Right cardiac atrium (tissue), 5 donors: ENCODE data around the gene AGK. TPM values are rescaled to one million over a fixed set of nuclear protein-coding genes. Genes with fewer than 3 reads are reported as not detected.
A peak's percentile ranks its signal among the peaks of the same experiment; 100 is the strongest.
"Not testable (repeated sequence)": the region's sequence is repeated elsewhere in the genome, so short reads cannot be mapped to it uniquely, and the experiment has no call there.

Experiments used
- ATAC-seq, 2 donors: fragments of 200-7000 bp; cut with Tn5 transposase; one replicate each; pipeline versions ENCODE4 v1.8.0 to v1.9.1; 2020; ENCODE audit warnings: moderate library complexity in 2 of 2, mild to moderate bottlenecking in 1 of 2
- DNase-seq, 3 donors: peaks; one replicate each; pipeline ENCODE4 v3.0.0-alpha.2; 2020
- H3K27ac ChIP-seq: one replicate; pipeline ENCODE4 v1.5.1; 2013; ENCODE audit warnings: mild to moderate bottlenecking, low read length, control low read depth, moderate library complexity
- H3K27me3 ChIP-seq: one replicate; pipeline ENCODE4 v1.6.1; 2013; ENCODE audit not compliant: control insufficient read depth, insufficient read depth
- H3K4me1 ChIP-seq: one replicate; pipeline ENCODE4 v1.6.1; 2013; ENCODE audit warnings: low read length; ENCODE audit not compliant: control insufficient read depth, insufficient read depth
- H3K4me3 ChIP-seq: one replicate; pipeline ENCODE4 v1.5.1; 2013; ENCODE audit warnings: low read length, control low read depth
- H3K9me3 ChIP-seq: one replicate; pipeline ENCODE4 v1.6.1; 2013; ENCODE audit warnings: low read length; ENCODE audit not compliant: control insufficient read depth
- WGBS: extraction: QIAGEN DNeasy Blood & Tissue Kit; methylation state at CpG from one replicate; pipeline ENCODE4 v1.1.7; 2013; 5-methylcytosine and 5-hydroxymethylcytosine counted together
- intact Hi-C, 4 donors: fragments of 100-400 bp; cut with DNase I; formaldehyde crosslinking; loops; one replicate each; pipeline versions ENCODE4 v1.11.0 to v1.14.0; 2022 to 2023
- polyA plus RNA-seq: library from polyadenylated mRNA; stranded (reverse); fragments of 200-250 nt; gene quantifications from one replicate; pipeline ENCODE4 v1.2.3, GENCODE V29; 2013
- total RNA-seq, 4 donors: library from RNA; stranded (reverse); fragmentation: NEBNext Ultra II Directional; extraction: Animal tissue kit (Norgen Biotek cat#: 25700); gene quantifications; one replicate each; pipeline ENCODE4 v1.2.1, GENCODE V29; 2021
- donor health status: healthy with polysubstance abuse.
- donor health status: DM: no; HTN: yes; CAD: no.
- donor health status: DM: no; HTN: no; CAD: no.
- donor health status: DM: no; HTN: yes; CAD: no; lungs with severe emphysema.
- donor health status: DM: yes; HTN: yes; CAD: no.

Gene AGK
- total and polyA plus RNA-seq, 5 donors, result 29.2 to 43.6 (median 34.3) TPM

GRCh38 chr7:141572175-141572574, 21.0 kb downstream of the AGK start:
- Histone ChIP-seq H3K4me3 (no peak overlapping the region), H3K9me3 (no peaks in the 10 kb centered on the region), H3K27me3 (no peaks in the 10 kb centered on the region), H3K4me1 (peaks cover 4% of the 10 kb centered on the region), H3K27ac (no peak overlapping the region)
- DNase-seq, result no peak
- intact Hi-C loops, result no loop called here
- ATAC-seq, result no peak

GRCh38 chr7:141573511-141573910, 22.3 kb downstream of the AGK start:
- H3K27ac ChIP-seq, result no peak overlapping the region
- intact Hi-C loops, result no loop called here

GRCh38 chr7:141575164-141575563, 24.0 kb downstream of the AGK start:
- DNase-seq (no peak), ATAC-seq (no peak)
- no peak overlapping the region for H3K27ac ChIP-seq
- no peaks in the 10 kb centered on the region for H3K27me3 ChIP-seq
- H3K4me1 ChIP-seq, result peaks cover 4% of the 10 kb centered on the region
- no peaks in the 10 kb centered on the region for H3K9me3 ChIP-seq
- intact Hi-C loops, result no loop called here
- WGBS, result 96% methylated on average over 1 of the region's 1 CpG
- no peak overlapping the region for H3K4me3 ChIP-seq

More at GRCh38 chr7:141573511-141573910, 22.3 kb downstream of the AGK start:
- WGBS, result 71% methylated on average over 6 of the region's 6 CpGs
- Histone ChIP-seq H3K4me1 (peaks cover 4% of the 10 kb centered on the region), H3K27me3 (no peaks in the 10 kb centered on the region), H3K9me3 (no peaks in the 10 kb centered on the region), H3K4me3 (no peak overlapping the region)
- no peak for DNase-seq
- peak; percentile 50 to 64 for ATAC-seq

- Histone ChIP-seq H3K4me3 (no peak overlapping the region), H3K4me1 (peaks cover 4% of the 10 kb centered on the region)
- ATAC-seq, result no peak
These were observed 24.6 kb downstream of the AGK start for GRCh38 chr7:141575654-141576448.

GRCh38 chr7:141577043-141577839, 26.0 kb downstream of the AGK start:
- Histone ChIP-seq H3K4me1 (peaks cover 4% of the 10 kb centered on the region), H3K9me3 (no peaks in the 10 kb centered on the region), H3K27me3 (no peaks in the 10 kb centered on the region), H3K4me3 (no peak overlapping the region), H3K27ac (no peak overlapping the region)
- DNase-seq (no peak), ATAC-seq (no peak)
- intact Hi-C loops, result no loop called here
- 98% methylated on average over 6 of the region's 6 CpGs for WGBS

More at GRCh38 chr7:141575654-141576448, 24.6 kb downstream of the AGK start:
- no peak for DNase-seq
- intact Hi-C loops, result no loop called here
- no peaks in the 10 kb centered on the region for H3K27me3 ChIP-seq
- WGBS, result 96% methylated on average over 2 of the region's 2 CpGs
- H3K9me3 ChIP-seq, result no peaks in the 10 kb centered on the region
- H3K27ac ChIP-seq, result no peak overlapping the region

GRCh38 chr7:141579953-141580352, 28.7 kb downstream of the AGK start:
- H3K9me3 ChIP-seq, DNase-seq, intact Hi-C loops, H3K4me3 ChIP-seq, H3K27me3 ChIP-seq, ATAC-seq, H3K4me1 ChIP-seq, H3K27ac ChIP-seq: not testable (repeated sequence)
- WGBS, result 82% methylated on average over 5 of the region's 5 CpGs

GRCh38 chr7:141582063-141582462, 30.9 kb downstream of the AGK start:
- intact Hi-C loops, H3K9me3 ChIP-seq, ATAC-seq, H3K27me3 ChIP-seq, H3K4me1 ChIP-seq, H3K4me3 ChIP-seq, H3K27ac ChIP-seq: not testable (repeated sequence)
- WGBS, result 75% methylated on average over 7 of the region's 7 CpGs
- DNase-seq, result peak in 2 of 3 donors; percentile 36 to 61

GRCh38 chr7:141584935-141585334, 33.7 kb downstream of the AGK start:
- Histone ChIP-seq H3K4me1 (peaks cover 1% of the 10 kb centered on the region), H3K4me3 (no peak overlapping the region), H3K9me3 (no peaks in the 10 kb centered on the region), H3K27ac (no peak overlapping the region), H3K27me3 (no peaks in the 10 kb centered on the region)
- WGBS, result 74% methylated on average over 3 of the region's 3 CpGs
- intact Hi-C loops, result no loop called here
- ATAC-seq (no peak), DNase-seq (no peak)

- intact Hi-C loops, result no loop called here
- WGBS, result 72% methylated on average over 6 of the region's 6 CpGs
- Histone ChIP-seq H3K4me1 (peaks cover 1% of the 10 kb centered on the region), H3K27me3 (no peaks in the 10 kb centered on the region), H3K9me3 (no peaks in the 10 kb centered on the region), H3K27ac (no peak overlapping the region), H3K4me3 (no peak overlapping the region)
- DNase-seq, result no peak
- no peak for ATAC-seq
These were observed 34.6 kb downstream of the AGK start for GRCh38 chr7:141585592-141586510.

GRCh38 chr7:141586878-141587277, 35.7 kb downstream of the AGK start:
- peaks cover 1% of the 10 kb centered on the region for H3K4me1 ChIP-seq
- H3K27ac ChIP-seq, result no peak overlapping the region
- no peaks in the 10 kb centered on the region for H3K9me3 ChIP-seq
- no peak for DNase-seq
- 91% methylated on average over 4 of the region's 4 CpGs for WGBS
- intact Hi-C loops, result no loop called here
- H3K27me3 ChIP-seq, result no peaks in the 10 kb centered on the region
- no peak for ATAC-seq
- no peak overlapping the region for H3K4me3 ChIP-seq
